Ramos (cell line): ENCODE measurements around the gene DCAF8L2.
"Not testable (repeated sequence)": the region's sequence is repeated elsewhere in the genome, so short reads cannot be mapped to it uniquely, and the experiment has no call there.

Experiments
- in situ Hi-C: fragments of 300-500 bp; cut with MboI; formaldehyde crosslinking; loops from one replicate; pipeline ENCODE4 v1.14.3; 2022; ENCODE audit warnings: low sequenced_read_pairs; ENCODE audit not compliant: unreplicated experiment

DCAF8L2 gene

GRCh38 chrX:27674491-27674890, 84.3 kb downstream of the DCAF8L2 start:
- in situ Hi-C loops = no loop called here

GRCh38 chrX:27675493-27675892, 85.3 kb downstream of the DCAF8L2 start:
- in situ Hi-C loops = no loop called here

- in situ Hi-C loops = no loop called here
Measured at GRCh38 chrX:27679281-27679680, 89.1 kb downstream of the DCAF8L2 start.

- in situ Hi-C loops = no loop called here
Measured at GRCh38 chrX:27680726-27681125, 90.6 kb downstream of the DCAF8L2 start.

- in situ Hi-C loops = not testable (repeated sequence)
Measured at GRCh38 chrX:27683566-27684208, 93.5 kb downstream of the DCAF8L2 start.

DNA sequence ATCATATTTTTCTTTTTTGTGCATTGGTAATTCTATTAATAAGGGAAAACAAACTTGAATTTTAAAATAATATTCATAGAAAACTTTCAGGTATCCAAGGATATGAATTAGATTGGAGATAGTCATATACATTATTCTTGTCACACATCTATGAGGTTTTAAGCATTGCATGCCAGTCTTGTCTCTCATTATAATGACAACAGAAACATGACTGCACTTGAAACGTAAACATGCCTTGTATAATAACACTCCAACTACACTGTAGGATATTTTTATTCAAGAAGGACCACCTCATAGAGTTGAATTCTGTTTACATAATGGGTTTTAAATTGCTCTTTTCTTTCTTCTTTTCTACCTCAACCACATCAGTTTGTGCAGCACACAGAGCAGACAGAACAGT, 104.5 kb downstream of the DCAF8L2 start:
- in situ Hi-C loops = no loop called here

DNA sequence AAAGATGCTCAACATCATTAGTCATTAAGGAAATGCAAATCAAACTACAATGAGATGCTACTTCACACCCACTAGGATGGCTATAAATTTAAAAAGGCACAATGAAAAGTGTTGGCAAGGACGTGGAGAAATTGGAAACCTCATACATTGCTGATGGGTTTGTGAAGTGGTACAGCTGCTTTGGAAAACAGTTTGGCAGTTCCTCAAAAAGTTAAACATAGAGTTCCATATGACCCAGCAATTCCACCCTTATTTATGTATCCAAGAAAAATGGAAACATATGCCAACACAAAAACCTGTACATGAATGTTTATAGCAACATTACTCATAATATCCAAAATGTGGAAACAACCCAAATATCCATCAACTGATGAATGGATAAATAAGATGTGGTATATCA, 116.4 kb downstream of the DCAF8L2 start:
- in situ Hi-C loops = no loop called here

GRCh38 chrX:27715610-27716009, 125.5 kb downstream of the DCAF8L2 start:
- in situ Hi-C loops = no loop called here

- in situ Hi-C loops = no loop called here
Measured at GRCh38 chrX:27728291-27728690, 138.1 kb downstream of the DCAF8L2 start.

GRCh38 chrX:27731962-27732361, 141.8 kb downstream of the DCAF8L2 start:
- in situ Hi-C loops = no loop called here

DNA sequence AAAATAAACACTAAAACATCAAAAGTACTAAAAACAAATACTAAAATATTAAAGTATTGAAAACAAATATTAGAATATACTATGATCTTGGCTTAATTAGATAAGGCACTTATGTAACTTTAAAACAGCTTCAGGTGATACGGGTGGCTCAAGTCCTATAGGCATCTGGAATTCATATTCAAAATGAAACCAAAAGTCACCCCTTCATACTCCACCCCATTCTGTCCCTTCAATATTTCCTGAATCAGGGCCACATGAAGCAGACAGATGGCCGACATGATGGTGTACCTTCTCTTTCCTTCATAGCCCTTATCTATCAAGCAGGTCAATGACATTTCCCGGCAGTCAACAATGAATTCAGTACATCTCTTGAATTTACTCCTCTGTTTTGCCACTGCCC, 145.8 kb downstream of the DCAF8L2 start:
- in situ Hi-C loops = no loop called here

GRCh38 chrX:27740933-27741332, 150.8 kb downstream of the DCAF8L2 start:
- in situ Hi-C loops = no loop called here

GRCh38 chrX:27743521-27743920, 153.4 kb downstream of the DCAF8L2 start:
- in situ Hi-C loops = not testable (repeated sequence)

DNA sequence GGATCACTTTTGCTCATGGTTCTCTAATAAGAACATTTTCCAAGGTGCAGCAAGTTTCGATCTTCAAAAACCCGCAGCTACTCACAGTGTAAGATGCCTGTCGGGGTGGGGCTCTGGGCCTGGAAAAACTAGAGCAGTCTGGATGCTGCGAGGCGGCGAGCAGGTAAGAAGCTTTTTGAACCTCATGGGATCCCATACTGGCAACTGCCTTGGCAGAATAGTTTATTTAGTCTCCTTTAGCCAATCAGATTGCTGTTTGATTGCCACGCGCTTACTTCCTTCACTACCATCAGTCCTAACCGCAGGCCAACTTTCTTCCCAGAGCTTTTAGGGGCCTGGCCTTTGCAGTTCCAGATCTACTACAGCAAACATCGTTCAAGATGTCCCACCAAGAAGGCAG, 156.4 kb downstream of the DCAF8L2 start:
- in situ Hi-C loops = no loop called here

- in situ Hi-C loops = not testable (repeated sequence)
Measured at GRCh38 chrX:27750298-27750697, 160.2 kb downstream of the DCAF8L2 start.

DNA sequence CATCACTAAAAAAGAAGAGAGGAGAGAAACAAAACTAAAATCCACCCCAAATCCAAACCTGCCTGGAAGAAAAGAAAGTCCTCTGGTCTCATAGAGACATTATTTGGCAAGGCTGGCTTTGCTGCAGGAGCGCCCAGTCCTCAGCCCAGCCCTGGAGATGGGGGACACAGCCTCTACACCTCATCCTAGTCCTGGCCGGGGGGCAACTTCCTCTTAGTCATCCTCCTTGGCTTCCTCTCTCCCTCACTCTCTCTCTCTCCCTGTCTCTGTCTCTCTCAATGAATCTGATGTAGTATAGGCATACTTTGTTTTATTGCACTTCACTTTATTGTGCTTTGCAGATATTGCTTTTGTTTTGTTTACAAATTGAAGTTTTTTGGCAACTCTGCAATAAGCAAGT, 161.8 kb downstream of the DCAF8L2 start:
- in situ Hi-C loops = no loop called here

DNA sequence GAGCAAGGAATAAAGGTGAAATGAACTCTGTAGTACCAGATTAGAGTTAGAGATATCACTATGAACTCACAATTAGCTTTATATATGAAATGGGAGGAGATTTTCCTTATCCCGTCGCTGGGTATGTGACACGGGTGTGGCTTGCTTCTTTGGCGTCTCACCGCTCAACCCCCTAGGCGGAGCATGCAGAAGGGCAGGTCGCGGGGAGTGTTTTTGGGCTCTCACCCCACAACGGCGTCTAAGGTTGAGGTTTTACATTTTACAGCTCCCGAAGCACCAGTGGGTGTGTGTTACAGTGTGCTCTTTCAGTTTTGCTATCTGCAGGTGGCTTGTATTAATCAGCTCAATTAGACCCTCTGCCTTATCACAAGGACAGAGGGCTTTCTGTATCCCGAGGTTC, 175.6 kb downstream of the DCAF8L2 start:
- in situ Hi-C loops = no loop called here

DNA sequence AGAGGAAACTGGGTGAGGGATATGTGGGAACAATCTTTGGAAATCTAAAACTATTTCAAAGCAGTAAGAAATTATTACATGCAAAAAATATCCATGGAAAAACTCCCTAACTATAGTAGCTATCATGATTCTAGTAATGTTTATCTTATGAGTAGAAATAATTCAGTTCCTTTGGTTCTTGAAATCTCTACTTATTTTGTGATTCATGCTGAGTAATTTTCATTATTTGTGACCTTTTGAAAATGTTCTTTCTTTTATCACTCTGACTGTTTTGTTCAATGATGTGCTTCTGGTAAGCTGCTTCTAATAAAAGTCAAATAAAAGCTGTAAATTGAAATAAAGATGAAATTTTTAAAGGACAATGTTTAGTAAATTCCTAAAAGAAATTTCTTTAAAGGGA, 177.2 kb downstream of the DCAF8L2 start:
- in situ Hi-C loops = no loop called here

DNA sequence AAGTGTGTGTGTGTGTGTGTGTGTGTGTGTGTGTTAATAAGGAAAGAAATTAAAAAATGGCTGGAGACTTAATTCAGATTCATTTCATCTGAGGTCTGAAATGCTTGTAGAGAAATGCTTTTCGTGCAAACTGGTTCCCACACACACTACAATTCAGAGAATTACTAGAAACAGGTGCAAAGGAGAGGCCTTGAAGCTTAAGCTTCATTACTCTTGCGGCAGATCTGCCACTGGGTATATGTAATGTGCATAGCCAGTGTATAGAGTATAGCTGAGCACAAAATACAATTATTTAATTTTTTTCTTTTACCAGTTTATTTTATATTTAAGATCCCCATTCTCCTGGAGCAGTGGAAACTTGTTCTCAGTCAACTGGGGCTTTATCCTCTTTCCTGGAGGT, 185.8 kb downstream of the DCAF8L2 start:
- in situ Hi-C loops = no loop called here

DNA sequence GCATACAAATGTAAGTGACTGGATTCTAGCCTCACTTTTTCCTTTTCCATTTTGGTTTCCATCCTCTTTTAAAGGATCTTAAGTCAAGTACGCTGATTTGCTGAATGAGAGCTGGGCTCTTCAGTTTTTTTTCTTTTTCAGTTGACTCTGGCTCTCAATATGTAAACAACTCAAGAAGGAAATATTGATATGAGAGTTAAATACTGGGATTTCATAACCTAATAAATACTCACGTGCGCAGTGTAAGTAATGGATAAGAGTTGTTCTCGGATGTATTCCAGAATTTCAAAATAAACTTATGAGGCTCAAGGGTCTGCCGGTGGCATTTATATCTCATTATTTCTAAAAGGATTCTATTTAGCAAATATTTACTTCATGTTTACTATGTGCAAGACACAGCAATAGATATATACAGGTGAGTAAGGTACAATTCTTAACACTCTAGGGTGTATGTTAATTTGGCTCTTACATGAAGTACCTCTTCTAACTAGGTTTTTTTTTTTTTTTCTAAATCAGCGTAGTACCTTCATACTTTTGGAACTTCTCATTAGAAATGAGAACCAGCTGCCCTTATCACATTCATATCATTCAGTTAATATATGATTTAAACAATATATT, 206.6 kb downstream of the DCAF8L2 start:
- in situ Hi-C loops = no loop called here

DNA sequence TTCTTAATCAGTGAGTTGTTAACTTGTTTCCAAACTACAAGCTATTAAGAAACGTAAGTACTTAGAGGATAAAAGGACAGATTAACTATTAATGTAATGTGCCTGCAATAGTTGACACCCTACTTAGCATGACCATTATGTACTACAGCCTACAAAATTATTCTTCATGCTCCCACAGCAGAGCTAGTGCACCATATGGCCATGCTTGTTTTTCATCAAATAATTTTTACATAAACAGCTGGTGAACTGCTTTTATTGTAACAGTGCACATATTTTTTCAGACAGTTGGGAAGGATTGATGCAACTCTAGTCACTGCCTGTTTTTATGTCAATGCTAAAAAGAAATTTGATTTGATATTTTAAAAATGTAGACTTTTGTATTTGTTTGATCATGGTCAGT, 207.4 kb downstream of the DCAF8L2 start:
- in situ Hi-C loops = no loop called here
